ENCODE data around the gene PHKG2.
A peak's percentile ranks its signal among the peaks of the same experiment; 100 is the strongest.

The PHKG2 gene

GRCh38 chr16:30779596-30779995, 31.4 kb downstream of the PHKG2 start:
- H3K4me3 ChIP-seq (ENCODE audit: low read depth in 1 of 2, low read length in 1 of 2), result no peak overlapping the region
- H3K4me1 ChIP-seq (ENCODE audit: control insufficient read depth in 1 of 2, insufficient read depth in 1 of 2, low read depth in 1 of 2, low read length in 1 of 2), result peaks cover 40 to 44% of the 10 kb centered on the region in 2 experiments
- peak overlapping the region; percentile 61 for H3K27ac ChIP-seq
- TF ChIP-seq, protein P1, sequence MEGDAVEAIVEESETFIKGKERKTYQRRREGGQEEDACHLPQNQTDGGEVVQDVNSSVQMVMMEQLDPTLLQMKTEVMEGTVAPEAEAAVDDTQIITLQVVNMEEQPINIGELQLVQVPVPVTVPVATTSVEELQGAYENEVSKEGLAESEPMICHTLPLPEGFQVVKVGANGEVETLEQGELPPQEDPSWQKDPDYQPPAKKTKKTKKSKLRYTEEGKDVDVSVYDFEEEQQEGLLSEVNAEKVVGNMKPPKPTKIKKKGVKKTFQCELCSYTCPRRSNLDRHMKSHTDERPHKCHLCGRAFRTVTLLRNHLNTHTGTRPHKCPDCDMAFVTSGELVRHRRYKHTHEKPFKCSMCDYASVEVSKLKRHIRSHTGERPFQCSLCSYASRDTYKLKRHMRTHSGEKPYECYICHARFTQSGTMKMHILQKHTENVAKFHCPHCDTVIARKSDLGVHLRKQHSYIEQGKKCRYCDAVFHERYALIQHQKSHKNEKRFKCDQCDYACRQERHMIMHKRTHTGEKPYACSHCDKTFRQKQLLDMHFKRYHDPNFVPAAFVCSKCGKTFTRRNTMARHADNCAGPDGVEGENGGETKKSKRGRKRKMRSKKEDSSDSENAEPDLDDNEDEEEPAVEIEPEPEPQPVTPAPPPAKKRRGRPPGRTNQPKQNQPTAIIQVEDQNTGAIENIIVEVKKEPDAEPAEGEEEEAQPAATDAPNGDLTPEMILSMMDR (IDR thresholded peaks at IDR 0.05), result no peak
- H3K9me3 ChIP-seq, result no peaks in the 10 kb centered on the region
- H3K36me3 ChIP-seq, result peaks cover 24% of the 10 kb centered on the region
- peaks cover 10% of the 10 kb centered on the region for H3K27me3 ChIP-seq

DNA sequence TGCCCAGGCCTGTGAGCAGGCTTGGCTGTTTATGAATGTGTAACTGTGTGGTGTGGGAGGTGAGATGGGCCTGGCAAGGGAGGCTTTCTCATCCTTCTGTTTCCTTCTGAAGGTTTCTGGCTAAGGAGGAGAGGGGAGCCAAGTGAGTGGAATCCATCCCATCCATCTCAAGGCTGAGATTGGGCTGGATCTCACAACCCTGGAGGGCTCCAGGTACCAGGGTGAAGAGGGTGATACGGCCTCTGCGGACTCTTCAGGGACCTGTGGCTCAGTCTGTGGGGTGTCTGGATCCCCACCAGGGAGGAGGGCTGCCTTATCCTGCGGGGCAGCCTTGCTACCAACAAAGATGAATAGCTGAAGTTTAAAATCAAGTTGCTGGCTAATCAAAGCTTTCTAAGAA, 31.8 kb downstream of the PHKG2 start:
- Histone ChIP-seq H3K4me3 (ENCODE audit: low read depth in 1 of 2, low read length in 1 of 2) (no peak overlapping the region), H3K36me3 (peaks cover 20% of the 10 kb centered on the region), H3K4me1 (ENCODE audit: control insufficient read depth in 1 of 2, insufficient read depth in 1 of 2, low read depth in 1 of 2, low read length in 1 of 2) (peaks cover 36 to 40% of the 10 kb centered on the region in 2 experiments), H3K27me3 (peaks cover 10% of the 10 kb centered on the region), H3K9me3 (no peaks in the 10 kb centered on the region), H3K27ac (peak overlapping the region; percentile 61)
- TF ChIP-seq, protein P1 (IDR thresholded peaks at IDR 0.05), result no peak

- Histone ChIP-seq H3K27me3 (peaks cover 9% of the 10 kb centered on the region), H3K4me3 (ENCODE audit: low read depth in 1 of 2, low read length in 1 of 2) (no peak overlapping the region), H3K27ac (peak overlapping the region; percentile 61), H3K4me1 (ENCODE audit: control insufficient read depth in 1 of 2, insufficient read depth in 1 of 2, low read depth in 1 of 2, low read length in 1 of 2) (peaks cover 32 to 34% of the 10 kb centered on the region in 2 experiments), H3K9me3 (no peaks in the 10 kb centered on the region), H3K36me3 (peaks cover 18% of the 10 kb centered on the region)
- TF ChIP-seq, protein P1 (IDR thresholded peaks at IDR 0.05), result no peak
These were observed 32.3 kb downstream of the PHKG2 start for GRCh38 chr16:30780549-30780948.

GRCh38 chr16:30782486-30783279, 34.5 kb downstream of the PHKG2 start:
- H3K4me1 ChIP-seq (ENCODE audit: control insufficient read depth in 1 of 2, insufficient read depth in 1 of 2, low read depth in 1 of 2, low read length in 1 of 2), result peaks cover 36% of the 10 kb centered on the region in 2 experiments
- no peak overlapping the region for H3K27ac ChIP-seq
- H3K36me3 ChIP-seq, result peaks cover 18% of the 10 kb centered on the region
- H3K27me3 ChIP-seq, result no peaks in the 10 kb centered on the region
- no peaks in the 10 kb centered on the region for H3K9me3 ChIP-seq
- no peak overlapping the region for H3K4me3 ChIP-seq (ENCODE audit: low read depth in 1 of 2, low read length in 1 of 2)
- TF ChIP-seq, protein P1 (IDR thresholded peaks at IDR 0.05), result no peak

- H3K36me3 ChIP-seq, result peaks cover 18% of the 10 kb centered on the region
- no peak overlapping the region for H3K27ac ChIP-seq
- peaks cover 44 to 45% of the 10 kb centered on the region in 2 experiments for H3K4me1 ChIP-seq (ENCODE audit: control insufficient read depth in 1 of 2, insufficient read depth in 1 of 2, low read depth in 1 of 2, low read length in 1 of 2)
- no peaks in the 10 kb centered on the region for H3K9me3 ChIP-seq
- TF ChIP-seq, protein P1 (IDR thresholded peaks at IDR 0.05), result no peak
- no peaks in the 10 kb centered on the region for H3K27me3 ChIP-seq
- no peak overlapping the region for H3K4me3 ChIP-seq (ENCODE audit: low read depth in 1 of 2, low read length in 1 of 2)
These were observed 35.3 kb downstream of the PHKG2 start for GRCh38 chr16:30783280-30784109.
